ENCODE results near the gene DZANK1.

GRCh38 chr20:18362916-18363315 lies 103.9 kb downstream of the DZANK1 start:
- TF ChIP-seq, protein P1, sequence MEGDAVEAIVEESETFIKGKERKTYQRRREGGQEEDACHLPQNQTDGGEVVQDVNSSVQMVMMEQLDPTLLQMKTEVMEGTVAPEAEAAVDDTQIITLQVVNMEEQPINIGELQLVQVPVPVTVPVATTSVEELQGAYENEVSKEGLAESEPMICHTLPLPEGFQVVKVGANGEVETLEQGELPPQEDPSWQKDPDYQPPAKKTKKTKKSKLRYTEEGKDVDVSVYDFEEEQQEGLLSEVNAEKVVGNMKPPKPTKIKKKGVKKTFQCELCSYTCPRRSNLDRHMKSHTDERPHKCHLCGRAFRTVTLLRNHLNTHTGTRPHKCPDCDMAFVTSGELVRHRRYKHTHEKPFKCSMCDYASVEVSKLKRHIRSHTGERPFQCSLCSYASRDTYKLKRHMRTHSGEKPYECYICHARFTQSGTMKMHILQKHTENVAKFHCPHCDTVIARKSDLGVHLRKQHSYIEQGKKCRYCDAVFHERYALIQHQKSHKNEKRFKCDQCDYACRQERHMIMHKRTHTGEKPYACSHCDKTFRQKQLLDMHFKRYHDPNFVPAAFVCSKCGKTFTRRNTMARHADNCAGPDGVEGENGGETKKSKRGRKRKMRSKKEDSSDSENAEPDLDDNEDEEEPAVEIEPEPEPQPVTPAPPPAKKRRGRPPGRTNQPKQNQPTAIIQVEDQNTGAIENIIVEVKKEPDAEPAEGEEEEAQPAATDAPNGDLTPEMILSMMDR (IDR thresholded peaks at IDR 0.05 in 4 of 5, conservative IDR thresholded peaks at IDR 0.05 in 1 of 5) = no peak
- TF ChIP-seq POLR2A (IDR thresholded peaks at IDR 0.05) = no peak
